ENCODE measurements around the gene ARHGEF28.

Gene ARHGEF28

DNA sequence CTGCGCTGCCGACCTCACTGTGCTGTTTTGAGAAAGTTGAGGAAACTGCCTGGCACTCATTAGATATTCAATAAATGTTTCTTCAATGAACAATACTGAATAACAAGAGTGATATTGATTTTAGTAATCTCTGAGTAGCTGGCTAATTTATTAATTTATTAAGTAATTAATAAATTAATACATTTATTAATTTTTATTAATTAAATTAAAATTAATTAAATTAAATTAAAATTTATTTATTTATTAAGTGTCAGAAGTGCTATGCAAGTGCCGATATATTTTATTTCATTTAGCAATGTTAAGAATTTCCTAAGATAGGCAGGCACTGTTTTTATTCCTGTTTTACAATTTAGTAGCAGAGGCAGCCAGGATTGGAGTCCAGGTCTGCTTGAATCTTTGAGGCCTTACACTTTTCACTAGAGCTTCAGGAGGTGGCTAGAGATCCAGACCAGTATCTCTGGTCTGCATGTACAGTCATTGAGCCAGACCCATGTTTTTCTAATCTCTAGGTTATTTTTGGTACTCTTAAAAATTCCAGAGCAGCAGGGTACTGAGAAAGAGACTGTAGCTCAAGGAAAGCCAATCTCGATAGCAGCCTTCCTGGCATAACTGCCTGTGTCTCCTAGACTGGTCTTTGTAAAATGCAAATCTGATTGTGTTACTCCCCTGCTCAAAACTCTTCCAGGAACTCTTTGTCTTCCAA lies 109.2 kb downstream of the ARHGEF28 start:
- no peak for DNase-seq (ENCODE audit: low read depth)

DNA sequence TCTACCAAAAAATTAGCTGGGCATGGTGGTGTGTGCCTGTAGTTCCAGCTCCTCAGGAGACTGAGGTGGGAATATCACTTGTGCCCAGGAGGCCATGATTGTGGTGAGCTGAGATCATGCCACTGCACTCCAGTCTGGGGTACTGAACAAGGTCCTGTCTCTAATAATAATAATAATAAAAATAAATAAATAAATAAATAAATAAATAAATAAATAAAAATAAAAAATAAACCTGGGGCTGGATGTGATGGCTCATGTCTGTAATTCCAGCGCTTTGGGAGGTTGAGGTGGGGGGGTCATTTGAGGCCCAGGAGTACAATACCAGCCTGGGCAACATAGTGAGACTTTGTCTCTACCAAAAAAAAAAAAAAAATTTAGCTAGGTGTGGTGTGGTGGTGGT lies 113.7 kb downstream of the ARHGEF28 start:
- no peak for DNase-seq (ENCODE audit: low read depth)

DNA sequence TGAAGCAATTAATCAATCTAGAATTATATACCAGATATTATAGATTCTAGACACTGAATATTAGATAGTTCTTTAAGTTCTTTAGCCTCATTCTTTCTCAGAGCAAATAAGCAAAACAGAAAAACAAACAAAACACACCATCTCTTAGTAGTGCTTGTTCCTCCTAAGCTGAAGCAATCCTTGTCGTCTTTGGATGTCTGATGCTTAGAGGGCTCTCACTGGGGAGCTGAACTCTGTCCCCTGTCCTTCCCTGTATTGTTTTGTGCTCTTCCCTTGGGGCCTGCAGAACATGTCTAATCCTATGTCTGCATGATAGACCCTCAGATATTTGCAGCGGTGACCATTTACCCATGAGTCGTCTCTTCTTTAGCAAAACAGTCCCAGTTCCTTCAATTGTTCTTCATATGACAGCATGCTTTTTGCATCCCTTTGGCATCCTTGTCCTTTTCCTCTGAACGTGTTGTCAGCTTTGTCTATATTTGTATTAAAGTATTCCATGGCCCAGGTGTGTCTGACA lies 114.3 kb downstream of the ARHGEF28 start:
- DNase-seq (ENCODE audit: low read depth) = no peak

DNA sequence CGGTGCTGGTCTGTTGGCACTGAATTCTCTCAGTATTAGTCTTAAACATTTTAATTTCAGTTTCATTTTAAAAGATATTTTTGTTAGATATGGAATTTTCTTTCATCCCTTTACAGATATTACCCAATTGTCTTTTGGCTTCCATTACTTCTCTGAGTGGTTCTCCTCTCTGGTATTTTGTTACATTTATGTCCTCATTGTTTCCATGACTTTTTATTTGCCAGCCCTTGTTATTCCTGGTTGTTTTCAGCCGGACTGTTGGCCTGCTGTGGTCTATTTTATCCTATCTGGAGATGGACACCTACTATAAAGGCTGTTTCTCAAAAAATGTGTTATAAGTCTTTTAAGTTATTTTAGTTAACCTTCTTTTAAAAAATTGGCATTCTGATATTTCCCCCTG lies 117.2 kb downstream of the ARHGEF28 start:
- no peak for DNase-seq (ENCODE audit: low read depth)

DNA sequence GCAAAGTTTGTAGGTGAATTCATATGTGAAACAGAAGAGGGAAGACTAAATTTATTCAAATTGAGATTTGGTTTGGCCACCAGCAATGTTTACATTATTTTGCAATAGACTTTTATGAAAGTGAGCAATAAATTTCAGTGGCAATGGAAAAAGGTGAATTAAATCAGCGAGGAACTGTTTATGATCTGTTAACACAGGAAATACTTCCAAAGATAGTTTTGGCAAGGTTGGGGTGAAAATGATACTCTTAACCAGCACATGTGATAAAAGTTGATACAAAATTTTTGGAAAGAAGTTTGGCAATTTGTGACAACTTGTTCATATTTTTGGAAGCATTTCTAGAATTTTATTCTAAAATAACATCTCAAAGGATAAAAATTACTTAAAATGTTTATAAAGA lies 119.8 kb downstream of the ARHGEF28 start:
- no peak for DNase-seq (ENCODE audit: low read depth)

DNA sequence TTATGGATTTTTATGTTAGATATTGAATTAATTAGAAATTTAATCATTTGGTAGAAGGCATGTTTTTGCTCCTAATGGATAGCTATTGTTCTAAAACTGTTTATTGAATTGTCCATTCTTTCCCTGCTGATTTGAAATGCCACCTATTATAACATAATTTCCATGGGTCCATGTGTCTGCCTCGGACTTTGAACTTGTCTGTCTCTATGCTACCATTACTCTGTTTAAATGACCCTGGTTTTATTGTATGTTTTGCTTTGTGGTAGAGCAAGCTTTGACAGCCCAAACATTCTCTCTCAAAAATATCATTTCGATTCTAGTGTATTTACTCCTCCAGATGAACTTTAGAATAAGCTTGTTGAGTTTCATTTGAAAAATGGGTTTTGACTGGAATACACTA lies 120.6 kb downstream of the ARHGEF28 start:
- no peak for DNase-seq (ENCODE audit: low read depth)

DNA sequence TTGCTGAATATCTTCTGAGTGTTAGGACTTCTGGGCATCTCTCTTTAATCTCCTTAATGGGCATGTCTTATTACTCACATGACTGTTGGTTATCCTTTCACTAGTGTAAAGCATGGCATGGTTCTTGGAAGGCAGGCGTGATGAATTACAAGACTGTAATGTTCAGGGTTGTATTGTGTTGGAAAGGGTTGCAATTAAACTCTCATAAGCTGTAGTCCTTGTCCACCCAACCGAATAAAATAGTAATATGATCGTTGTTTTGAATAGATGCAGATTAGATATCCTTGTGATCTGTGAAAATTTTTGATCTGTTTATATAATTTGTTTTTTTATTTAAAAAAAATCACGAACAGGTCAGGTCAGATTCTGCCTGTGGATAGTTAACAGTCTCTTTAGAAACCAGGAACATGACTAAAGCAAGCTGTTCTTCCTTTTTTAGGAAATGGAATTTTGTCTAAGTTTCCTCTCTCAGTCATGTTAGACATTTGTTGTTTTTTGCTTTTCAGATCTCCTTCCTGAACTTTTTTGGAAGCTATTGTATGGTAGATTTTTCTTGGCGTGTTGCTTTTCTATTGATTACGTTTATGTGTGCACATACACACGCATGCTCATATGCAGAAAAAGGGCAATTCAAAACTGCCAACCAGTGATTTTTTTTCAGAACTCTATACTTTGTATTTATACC lies 121.8 kb downstream of the ARHGEF28 start:
- DNase-seq (ENCODE audit: low read depth) = no peak

DNA sequence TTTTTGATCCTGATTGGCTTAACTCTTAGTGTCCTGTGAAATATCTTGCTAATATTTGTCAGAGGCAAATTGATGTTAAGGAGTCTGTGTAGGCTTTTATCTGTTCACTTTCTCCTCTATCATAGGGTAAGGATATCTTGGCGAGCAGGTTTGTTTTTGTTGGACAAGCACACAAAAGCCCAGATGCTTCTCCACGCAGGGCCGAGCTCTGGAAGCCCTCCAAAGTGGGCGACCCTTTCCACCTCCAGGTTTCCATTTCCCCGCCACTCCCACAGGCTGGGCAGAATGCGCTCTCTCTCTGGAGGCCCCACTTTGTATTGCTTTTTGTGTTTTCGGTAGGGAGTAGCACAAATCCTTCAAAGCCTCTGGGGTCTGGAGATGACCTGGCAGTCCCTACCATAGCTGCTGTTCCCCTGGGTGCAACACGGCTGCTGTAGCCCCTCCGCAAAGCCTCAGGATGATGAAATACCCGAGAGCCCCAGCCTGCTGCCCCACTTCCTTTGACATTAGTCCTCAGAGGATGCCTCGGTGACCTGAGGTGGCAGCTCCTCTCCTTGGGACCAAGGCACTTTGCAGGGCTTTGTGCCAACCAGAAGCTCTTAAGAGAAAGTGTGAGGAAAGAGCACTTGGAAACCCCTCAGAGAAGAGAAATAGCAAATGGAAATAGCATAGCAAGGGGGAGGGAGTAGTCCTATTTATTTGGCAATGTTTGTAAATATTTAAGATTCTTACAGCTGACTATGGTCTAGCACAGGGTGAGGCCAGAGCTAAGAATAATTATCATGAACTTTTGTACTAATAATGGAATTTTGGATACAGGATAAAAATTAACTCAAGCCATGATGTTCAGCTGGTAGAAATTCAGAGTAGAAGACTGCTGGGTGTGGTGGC lies 122.8 kb downstream of the ARHGEF28 start:
- no peak for DNase-seq (ENCODE audit: low read depth)

DNA sequence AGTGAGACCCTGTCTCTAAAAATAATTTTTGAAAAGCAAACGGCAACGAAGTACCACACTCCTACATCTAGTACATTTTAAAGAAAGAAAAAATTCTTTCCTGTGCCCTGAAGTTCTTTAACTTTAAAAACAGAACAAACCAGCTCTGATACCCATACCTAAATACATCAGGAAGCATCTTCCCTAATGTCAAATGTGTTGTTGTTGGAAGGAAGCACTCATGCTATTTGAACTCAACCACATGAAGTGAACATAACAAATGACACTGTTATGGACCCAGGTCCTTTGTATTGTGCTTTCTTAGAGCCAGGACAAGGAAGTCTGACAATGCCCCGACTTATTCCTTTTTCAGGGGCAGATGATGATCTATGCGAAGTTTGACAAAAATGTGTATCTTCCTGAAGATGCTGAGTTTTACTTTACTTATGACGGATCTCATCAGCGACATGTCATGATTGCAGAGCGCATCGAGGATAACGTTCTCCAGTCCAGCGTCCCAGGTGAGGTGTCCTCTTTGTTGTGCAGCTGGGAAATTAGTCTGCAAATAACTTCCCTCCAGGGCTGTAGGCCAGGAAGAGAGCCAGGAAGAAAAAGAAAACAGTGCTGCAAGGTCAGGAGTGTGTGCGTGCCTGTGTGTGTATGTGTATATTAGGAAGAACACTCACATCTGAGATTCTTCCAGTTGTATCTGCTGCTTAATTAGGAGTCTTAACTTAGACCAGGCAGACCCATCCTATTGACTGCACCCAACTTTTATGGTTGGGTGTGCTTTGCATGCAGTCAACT lies 123.7 kb downstream of the ARHGEF28 start:
- no peak for DNase-seq (ENCODE audit: low read depth)

DNA sequence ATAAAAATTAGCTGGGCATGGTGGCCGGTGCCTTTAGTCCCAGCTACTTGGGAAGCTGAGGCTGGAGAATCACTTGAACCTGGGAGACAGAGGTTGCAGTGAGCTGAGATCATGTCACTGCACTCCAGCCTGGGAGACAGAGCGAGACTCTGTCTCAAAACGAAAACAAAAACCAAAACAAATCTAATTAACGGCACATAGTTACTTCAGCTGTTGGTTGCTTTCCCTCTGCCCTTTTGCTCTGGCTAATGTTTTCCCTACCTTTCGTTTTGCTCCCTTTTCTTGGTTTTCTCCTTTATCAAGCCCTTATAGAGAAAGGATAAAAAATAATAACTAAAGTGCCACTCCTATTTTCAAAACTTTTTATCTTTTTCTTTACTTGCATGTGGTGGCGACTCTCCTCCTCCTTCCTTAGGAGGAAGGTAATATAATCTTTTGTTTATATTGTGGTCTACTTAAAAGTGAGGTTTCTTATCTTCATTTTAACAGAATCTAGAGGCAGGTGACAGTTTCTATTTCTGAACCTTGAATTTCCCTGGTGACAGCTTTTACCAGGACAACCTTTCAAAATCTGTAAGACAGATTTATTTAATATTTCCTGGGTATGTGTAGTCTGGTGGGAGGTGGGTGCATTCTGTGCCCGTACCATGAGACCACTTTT lies 125.4 kb downstream of the ARHGEF28 start:
- DNase-seq (ENCODE audit: low read depth) = no peak

DNA sequence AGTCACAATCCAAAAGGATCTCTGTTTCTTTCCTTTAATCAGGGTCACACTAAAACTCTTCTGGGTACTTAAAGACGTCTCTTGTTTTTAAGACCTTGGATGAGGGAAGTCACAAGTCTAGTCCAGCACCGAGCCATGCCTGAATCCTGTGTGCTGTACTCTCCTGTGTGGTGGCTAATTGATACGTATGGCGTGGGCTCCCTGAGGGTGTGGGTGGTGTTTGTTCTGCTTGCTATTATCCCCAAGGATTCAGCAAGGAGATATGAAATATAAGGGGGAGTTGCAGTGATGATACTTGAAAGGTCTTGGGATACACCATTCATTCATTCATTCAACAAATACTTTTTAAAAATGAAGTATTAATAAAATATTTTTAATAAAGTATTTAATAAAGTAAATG lies 128.3 kb downstream of the ARHGEF28 start:
- no peak for DNase-seq (ENCODE audit: low read depth)

DNA sequence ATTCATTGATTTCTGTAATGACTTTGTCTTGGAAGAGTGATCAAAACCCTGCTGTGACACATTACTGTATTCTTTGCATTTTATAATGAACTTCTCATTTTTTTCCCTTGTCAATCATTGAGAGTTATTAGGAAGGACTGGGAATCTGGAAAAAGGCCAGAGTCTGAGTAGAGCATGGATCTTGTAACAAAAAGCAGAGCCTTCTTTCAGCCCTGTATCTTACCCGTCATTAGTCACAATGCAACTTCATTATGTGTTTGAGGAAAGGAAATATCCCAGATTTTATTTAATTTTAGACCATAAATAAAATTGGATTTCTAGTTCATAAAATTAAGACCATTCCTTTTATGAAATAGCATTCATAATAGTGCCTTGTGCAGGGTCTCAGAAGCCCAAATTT lies 131.4 kb downstream of the ARHGEF28 start:
- no peak for DNase-seq (ENCODE audit: low read depth)

DNA sequence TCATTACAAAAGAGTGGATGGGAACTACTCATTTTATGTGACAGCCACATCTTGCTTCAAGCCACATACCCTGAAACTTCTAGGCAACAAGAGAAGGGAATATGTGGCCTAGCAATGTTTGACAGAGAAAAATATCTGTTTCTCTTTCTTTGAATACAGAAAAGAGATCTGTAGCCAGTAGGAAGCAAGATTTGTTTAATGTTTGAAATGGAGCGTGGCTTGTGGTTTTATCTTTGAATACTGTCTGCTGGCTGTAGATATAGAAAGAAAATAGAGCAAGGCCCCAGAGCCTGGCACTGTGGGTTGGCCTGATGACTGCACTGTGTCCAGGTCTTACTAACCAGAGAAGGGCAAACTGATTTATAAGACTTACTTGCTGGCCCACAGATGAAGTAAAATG lies 133.8 kb downstream of the ARHGEF28 start:
- DNase-seq (ENCODE audit: low read depth) = no peak

DNA sequence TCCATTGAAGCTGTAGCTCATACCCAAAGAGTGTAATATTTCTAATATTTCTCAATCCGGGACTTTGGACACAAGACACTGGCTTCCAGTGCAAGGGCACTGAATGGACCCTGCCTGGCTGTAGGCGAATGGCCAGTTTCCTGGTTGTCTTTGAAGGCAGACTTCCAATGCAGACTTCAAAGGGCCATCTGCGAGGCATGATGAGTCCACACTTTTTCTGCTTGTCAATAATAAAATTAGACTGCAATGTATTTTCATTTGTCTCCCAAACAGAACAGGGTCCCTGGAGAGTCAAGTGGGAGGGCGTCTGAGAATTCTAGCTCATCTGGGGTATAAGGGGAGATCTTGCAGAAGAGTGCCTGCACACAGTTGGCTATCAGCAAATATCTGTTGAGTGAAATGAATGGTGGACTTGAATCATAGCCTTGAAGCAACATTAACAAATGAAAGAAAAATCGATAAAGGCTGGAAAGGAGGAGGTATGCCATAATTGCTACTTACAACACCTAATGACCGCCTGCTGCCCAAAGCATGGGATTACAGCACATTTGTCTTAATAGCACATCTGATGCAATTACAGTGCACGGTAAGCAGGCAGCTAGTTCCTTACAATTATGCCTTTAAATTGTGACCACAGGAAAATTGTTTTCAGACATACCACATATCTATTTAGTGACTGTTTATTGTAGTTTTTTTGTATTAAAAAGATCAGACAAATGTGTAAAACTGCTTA lies 137.5 kb downstream of the ARHGEF28 start:
- DNase-seq (ENCODE audit: low read depth) = no peak

DNA sequence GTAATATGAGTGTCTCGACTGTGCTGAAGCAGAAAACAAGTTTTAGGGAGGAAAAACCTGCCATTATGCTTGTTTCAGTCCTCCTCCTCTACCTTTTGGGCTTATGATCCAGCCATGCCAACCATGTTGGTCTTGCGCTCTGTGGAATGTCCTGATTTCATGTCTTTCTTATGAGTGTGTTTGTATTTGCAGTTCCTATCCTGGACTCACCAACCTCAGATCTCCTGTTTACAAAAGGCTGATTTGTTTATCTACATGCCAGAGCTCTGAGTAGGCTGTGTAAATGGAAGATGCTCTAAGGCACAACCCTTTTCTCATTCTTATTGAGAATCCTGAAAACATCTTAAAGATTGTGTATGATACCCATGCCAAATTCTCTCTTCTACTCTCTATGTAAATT lies 138.6 kb downstream of the ARHGEF28 start:
- DNase-seq (ENCODE audit: low read depth) = no peak

DNA sequence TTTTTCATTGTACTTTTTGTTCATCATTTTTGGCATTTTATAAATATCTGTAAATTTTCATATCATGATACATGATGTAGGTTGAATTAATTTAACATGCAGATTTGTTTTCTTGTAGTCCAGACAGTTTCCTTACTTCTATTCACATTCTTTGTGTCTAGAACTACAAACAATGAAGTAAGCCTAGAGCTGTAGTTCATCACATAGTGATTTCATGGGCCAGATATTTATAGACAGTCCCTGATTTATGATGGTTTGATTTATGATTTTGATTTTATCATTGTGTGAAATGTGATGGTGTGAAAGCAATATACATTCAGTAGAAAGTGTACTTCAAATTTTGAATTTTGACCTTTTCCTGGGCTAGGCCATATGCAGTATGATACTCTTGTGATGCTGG lies 139.0 kb downstream of the ARHGEF28 start:
- no peak for DNase-seq (ENCODE audit: low read depth)

DNA sequence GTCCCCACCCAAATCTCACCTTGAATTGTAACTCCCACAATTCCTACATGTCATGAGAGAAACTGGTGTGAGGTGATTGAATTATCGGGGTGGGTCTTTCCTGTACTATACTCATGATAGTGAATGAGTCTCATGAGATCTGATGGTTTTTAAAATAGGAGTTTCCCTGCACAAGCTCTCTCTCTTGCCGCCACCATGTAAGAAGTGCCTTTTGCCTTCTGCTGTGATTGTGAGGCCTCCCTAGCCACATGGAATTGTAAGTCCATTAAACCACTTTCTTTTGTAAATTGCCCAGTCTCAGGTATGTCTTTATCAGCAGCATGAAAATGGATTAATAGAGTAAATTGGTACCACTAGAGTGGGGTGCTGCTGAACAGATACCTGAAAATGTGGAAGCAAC lies 140.9 kb downstream of the ARHGEF28 start:
- DNase-seq (ENCODE audit: low read depth) = no peak

DNA sequence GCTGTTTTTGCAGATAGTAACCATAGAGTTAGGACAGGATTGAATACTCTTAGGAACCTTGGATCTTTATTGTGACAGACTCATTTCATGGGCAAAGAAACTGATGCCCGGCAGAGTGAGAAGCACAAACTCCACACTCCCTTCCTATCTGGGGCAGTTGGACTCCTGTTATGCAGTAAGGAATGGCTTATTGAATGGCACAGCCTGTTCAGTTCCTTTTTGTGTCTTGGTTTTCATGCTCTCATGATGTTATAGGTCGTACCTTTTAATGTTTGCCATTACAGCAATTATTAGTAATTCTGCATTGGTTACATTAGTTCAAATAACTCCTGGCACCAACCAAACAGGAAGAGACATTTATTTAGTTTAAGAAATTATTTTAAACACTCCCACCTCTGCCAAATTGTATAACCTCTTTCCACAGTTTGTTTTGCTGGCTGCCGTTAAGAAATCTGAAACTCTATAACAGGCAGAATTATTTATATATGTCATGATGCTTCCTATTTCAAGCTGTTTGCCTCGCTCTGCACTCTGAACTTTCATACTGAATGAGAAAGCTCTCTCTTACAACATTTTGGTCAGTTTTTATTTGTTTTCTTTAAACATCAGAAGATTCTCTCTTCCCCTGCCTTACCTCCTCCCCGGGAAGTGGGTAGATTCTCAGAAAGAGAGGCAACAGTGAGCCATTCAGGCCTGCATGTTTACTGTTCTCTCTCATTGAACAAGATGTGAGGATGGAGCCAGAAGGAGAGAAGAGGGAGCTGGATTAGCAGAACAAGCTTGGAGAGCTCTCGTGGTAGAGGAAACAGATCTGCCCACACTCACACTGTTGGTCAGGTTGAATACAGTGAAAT lies 144.4 kb downstream of the ARHGEF28 start:
- DNase-seq (ENCODE audit: low read depth) = no peak

DNA sequence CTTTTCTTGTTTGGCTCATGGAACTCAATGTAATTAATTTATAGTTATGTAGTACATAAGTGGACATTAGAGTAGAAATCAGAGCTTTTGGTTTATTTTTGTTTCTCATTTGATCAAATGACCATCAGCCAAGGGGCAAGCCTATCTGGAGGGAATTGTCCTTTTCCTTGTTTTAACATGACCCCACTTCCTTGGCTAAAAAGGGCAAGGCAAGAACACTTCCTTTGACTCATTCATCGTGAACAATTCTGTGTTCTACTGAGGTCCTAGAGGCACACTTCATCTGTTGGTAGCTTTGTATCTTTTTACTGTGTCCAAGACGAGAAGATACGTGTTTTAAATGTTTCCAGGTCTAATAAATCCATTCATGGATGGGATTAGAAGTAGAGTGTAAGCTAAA lies 148.9 kb downstream of the ARHGEF28 start:
- no peak for DNase-seq (ENCODE audit: low read depth)

DNA sequence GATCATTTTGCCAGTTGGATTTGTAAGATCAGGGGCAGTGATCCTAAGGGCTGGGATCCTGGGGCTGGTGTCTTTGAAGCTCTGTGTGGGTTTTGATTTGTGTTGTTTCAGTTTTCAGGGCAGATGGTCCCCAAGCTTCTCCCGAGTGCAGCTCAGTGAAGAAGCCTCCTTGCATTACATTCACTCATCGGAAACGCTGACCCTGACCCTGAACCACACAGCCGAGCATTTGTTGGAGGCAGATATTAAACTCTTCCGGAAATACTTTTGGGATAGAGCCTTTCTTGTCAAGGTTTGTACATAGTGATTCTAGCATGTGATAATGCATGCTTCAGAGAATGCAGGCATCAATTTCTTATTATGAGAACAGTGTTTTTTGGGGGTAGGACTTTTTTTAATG lies 150.4 kb downstream of the ARHGEF28 start:
- no peak for DNase-seq (ENCODE audit: low read depth)

Measured in GM04504 (cell line).